GM11168 (cell line): ENCODE data around the gene GFOD1.

Experiments used
- in situ Hi-C: fragments of 300-500 bp; cut with MboI; formaldehyde crosslinking; loops from one replicate; pipeline ENCODE4 v1.12.0; 2022; ENCODE audit warnings: low sequenced_read_pairs; ENCODE audit not compliant: unreplicated experiment

GFOD1 gene, protein sequence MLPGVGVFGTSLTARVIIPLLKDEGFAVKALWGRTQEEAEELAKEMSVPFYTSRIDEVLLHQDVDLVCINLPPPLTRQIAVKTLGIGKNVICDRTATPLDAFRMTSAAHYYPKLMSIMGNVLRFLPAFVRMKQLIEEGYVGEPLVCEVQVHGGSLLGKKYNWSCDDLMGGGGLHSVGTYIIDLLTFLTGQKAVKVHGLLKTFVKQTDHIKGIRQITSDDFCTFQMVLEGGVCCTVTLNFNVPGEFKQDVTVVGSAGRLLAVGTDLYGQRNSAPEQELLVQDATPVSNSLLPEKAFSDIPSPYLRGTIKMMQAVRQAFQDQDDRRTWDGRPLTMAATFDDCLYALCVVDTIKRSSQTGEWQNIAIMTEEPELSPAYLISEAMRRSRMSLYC

DNA sequence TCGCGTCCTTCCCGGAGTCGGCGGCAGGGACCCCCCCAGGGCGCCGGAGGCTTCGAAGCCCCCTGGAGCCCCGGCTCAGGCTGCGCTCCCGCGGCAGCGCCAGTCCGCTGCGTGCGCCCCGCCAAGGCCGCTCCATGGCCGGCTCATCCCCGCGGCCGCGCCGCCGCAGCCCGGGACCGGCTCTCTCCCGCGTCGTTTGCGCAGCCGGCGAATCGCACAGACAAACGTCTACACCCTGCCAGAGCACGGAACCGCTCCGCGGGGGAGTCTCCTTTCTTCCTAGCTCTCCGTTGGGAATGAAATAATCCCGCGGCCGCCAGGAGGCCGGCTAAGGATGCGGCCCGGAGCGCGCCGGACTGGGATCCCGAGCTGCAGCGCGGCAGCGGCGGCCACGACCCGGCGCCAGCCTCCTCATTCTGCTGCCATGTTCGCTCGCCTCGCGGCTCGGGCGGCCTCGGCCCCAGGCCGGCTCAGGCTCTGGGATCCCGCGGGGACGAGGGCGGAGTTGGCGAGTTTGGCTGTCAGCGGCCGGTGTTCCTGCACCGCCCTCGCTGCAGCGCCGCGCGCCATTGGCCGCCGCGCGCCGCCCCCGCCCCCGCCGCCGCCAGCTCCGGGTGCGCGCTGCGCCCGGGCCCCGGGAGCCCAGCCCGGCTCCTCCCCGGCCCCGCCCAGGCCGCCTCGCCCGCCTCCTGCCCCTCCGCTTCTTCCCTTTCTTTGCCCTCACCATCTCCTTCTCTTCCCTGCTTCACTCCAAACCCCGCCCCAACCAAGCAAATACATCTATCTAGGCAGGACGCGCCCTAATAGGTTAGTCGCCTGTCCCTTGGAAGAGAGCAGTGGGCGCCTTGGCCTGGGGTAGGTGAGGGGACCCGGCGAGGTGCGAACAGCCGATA lies at the start of gene GFOD1:
Gene GFOD1, minus strand, starts transcription at position 479 of the 893 bp plus-strand sequence. CDS start 710 bp downstream, outside the sequence.
- in situ Hi-C loops = no loop called here

DNA sequence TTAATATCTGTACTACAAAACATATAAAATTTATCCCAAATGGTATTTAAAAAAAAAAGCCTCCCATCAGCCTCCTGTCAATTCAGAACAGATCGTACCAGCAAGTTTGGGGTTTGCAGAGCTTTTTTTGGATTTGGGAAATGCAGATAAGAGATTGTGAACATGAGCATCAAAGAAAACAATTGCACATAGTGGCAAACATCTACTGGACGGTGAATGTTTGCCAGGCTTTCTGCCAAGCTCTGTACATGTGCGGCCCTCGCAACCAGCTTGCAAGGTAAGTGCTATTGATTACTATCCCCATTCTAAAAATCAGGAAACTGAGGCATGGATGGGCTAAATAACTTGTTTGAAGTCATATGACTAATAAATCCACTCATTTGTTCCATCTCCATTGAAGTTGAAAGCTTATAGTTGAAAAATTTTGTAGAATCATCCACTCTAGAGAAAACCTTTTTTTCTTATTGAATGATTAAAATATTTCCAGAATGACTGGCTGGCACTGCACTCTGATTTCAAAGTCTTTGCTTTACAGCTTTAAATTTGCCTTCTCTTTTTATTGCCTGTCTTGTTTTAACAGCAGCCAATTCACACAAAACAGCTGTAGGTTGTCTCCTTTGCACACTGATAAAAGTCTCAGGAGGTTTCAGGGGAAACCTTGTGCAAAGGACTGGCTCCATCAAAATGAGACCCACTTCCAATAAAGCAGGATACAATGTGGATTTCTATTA lies 49.6 kb upstream of the GFOD1 start:
- in situ Hi-C loops = loop anchor here (10.0 kb wide), 1 partner anchor 332 kb away; no protein-coding TSS in a partner anchor

DNA sequence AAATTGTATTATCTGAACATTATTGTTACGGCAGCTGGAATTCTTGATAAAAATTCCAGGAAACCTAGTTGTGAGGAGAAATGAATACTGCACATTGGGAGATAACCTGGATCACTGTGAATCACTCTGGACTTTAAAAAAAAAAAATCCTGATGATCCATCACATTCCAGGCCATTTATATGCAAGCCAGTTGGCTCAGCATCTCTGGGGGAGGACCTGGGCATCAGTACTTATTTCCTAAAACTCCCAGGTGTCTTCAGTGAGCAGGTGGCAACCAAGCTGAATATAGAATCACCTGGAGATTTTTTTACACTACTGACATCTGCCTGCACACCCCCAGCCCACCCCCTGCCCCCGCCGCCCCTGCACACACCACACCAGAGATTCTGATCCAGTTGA lies 47.9 kb upstream of the GFOD1 start:
- in situ Hi-C loops = loop anchor here (10.0 kb wide), 1 partner anchor 331 kb away; no protein-coding TSS in a partner anchor

DNA sequence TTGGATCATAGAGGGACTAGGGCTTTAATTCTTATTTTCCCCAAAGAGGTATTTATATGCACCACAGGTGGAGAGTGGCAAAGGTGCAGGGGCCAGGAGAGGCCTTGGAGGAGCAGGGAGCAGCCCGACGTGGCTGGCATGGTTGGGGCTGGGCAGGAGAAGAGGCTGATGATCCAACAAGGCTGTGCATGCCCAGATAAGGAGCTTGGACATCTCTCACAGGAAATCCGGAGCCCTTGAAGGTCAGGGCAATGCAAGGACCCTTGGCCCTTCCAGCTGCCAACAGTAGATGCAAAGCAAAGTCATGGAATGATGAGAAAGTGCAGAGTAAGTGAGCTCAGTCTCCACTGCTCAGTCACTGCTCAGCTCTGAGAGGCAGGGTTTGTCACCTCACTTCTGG lies 47.1 kb upstream of the GFOD1 start:
- in situ Hi-C loops = loop anchor here (5.0 to 10.0 kb wide), 2 partner anchors 192 to 330 kb away; no protein-coding TSS in a partner anchor

DNA sequence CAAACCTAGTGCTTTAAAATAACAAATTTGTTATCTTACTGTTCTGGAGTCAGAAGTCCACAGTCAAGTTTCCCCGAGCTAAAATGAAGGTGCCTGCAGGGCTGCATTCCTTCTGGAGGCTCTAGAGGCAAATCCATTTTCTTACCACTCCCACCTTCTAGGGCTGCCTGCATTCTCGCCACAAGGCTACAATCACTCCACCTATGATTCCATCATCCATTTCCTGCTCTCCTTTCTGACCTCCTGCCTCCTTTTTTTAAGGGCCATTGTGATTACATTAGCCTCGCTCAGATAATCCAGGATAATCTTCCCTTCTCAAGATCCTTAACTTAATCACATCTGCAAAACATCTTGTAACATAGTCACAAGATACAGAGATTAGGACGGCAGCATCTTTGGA lies 44.6 kb upstream of the GFOD1 start:
- in situ Hi-C loops = loop anchor here (5.0 to 10.0 kb wide), 2 partner anchors 190 to 327 kb away; no protein-coding TSS in a partner anchor

DNA sequence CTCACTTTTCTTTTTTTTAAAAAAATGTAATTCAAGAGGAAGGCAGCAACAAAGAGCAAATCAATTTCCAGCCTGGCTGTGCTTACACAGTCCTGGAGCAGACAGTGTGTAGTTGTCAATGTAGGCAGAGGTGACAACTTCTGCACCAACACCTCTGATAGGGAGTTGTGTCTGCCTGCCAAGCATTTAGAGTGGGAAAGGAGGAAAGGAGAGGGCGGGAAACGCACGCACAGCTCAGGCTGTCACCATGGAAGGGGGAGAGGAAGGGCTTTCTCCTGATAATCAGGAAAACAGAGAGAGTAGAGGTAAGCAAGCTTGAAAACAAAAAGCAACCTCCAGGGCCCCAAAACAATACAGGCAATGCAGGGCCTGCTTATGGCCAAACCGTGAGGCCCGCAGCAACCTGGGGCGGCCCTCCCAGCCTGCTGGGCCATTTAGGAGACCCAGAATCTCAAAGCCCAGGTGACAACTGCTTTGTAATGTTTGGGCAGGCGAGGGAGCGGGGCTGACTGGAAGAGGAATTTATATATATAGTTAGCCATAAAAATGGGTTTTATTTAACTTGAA lies 41.5 kb upstream of the GFOD1 start:
- in situ Hi-C loops = no loop called here

DNA sequence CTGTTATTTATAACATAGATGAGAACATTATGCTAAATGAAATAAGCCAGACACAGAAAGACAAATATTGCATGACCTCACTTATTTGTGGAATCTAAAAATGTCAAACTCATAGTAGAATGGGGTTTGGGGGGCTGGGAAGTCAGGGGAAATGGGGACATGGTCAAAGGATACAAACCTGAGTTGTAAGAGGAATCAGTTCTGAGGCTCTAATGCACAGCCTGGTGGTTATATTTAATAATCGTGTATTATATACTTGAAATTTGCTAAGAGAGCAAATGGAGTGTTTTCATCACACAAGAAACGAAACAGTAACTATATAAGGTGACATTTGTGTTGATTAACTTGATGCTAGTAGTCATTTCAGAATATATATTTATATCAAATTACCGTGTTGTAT lies 40.8 kb upstream of the GFOD1 start:
- in situ Hi-C loops = no loop called here

DNA sequence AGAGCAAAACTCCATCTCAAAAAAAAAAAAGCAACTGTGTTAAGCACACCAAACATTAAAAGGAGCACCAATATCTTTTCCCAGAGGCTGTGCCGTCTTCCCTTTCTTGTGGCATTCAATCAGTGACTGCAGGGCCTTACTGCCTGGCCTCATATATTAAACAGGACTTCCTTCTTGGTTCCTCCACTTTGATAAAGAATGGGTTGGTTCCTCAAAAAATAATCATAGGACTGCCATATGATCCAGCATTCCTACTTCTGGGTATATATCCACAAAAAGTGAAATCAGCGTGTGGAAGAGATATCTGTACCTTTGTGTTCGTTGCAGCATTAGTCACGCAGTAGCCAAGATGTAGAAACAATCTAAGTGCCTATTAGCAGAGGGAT lies 40.3 kb upstream of the GFOD1 start:
- in situ Hi-C loops = no loop called here

DNA sequence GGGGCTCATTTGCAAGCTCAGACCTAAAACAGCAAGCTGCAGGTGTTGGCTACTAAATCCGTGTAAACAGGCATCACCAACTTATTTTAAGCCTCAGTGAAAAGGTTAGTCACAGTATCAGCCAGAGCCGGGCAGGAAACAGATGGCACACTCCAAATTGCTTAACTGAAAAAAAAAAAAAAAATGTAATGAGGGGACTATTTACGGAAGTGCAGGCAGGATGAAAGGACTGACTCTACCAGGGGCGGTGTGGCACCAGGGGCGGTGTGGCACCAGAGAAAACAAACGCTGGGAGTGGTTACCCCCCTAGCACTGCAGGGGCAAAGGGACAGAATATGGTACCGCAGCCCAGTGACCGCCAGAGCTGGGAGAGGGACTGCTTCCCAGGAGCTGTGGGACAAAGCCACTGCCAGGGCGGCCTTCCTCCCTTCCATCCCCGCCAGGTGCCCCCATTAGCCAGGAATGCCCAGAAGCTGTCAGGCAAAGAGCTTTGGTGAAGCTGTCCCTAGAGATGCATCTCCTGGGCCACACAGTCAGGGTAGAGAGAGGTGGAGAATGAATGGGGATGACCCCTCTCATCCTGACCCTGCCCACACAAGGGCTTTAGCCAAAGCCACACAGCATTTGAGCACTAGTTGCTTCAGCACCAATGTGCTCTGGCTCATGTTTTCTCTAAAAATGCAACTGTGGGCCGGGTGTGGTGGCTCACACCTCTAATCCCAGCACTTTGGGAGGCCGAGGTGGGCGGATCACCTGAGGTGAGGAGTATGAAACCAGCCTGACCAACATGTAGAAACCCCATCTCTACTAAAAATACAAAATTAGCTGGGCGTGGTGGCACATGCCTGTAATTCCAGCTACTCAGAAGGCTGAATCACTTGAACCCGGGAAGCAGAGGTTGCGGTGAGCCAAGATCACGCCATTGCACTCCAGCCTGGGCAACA lies 39.6 kb upstream of the GFOD1 start:
- in situ Hi-C loops = no loop called here

DNA sequence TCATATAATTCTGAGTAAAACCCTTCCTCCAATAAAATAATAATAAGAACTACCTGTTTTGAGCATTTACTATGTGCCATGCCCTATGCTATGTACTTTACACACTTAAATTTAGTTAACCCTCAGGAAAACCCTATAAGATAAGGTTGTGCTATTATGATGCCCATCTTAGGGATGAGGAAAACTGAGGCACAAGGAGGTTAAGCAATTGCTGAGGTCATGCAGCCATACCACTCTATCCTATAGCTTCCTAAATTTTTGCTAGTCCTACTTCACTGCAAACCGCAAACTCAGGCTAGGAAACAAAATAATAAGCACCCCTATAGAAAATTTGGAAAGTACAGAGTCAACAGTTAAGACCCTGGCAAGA lies 38.9 kb upstream of the GFOD1 start:
- in situ Hi-C loops = no loop called here

DNA sequence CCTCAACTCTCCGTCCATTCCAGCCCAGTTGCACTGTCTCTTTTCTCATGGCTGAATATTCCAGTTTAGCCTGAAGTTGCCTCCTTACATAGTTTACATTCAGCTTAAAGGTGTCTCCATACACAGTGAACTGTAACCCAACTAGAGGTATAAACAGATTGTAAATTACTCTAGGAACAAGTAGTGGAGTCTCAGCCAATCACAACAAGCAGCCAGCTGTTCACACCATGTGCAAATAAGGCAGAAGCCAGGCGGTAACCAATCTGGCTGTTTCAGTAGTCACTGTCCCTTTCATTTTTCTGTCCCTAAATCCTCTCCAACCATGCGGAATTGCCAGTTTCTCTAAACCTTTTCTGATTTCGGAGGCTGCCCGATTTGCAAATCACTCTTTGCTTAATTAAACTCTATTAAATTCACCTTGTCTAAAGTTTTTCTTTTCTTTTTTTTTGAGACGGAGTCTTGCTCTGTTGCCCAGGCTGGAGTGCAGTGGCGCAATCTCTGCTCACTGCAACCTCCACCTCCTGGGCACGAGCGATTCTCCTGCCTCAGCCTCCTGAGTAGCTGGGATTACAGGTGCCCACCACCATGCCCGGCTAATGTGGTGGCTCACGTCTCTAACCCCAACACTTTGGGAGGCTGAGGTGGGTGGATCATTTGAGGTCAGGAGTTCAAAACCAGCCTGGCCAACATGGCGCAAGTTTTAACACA lies 37.6 kb upstream of the GFOD1 start:
- in situ Hi-C loops = no loop called here

DNA sequence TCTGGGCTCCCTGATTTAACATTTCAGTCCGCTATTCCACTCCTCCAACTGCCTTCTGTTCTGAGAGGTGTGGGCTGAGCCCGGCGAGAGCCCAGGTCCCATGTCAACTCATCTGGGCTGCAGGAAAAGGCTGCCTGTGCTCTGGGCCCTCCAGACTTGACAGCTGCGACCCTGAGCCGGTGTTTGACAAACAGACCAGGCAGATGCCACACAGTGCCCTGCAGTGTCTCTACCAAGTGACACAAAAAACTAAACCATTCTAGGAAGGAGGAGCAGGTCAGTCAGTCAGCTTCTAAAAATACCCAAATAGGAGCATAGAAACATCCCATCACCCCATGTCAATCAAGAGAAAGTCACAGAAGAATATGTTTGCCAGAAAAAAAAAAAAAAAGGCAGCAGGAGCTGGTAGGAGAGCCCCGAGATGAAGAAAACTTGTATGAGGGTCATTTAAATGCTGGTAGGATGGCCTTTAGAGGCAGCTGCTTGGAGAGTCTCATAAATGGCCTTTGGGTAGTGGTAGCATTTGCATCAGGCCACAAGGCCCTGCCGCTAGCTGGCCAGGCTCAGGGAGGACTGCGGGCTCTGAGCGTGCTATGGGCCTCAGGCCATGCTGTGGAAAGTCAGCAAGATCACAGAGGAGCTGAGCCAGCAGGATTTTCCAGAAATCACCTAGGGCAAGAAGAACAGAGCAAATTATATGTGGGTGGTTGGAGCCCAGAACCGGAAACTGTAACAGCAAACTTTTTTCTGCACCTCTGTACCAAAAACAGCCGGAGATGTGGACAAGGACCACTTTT lies 36.6 kb upstream of the GFOD1 start:
- in situ Hi-C loops = no loop called here

DNA sequence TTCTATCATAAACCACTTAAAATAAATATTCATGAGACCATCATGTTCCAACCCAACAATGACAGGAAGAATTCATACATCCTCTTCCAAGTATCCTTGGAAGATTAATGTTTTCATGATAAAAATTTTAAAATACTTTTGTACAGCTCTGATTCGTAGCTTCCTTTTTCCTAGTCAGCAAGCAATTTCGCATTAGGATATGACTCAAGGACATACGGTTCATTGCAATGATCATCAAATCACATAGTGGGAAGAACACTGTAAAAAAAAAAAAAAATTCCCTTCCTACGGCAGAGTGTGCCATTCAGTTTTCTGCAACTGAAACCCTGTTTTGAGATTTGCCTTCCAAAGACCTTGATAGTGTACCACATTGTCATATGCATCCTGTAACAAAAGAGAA lies 35.3 kb upstream of the GFOD1 start:
- in situ Hi-C loops = no loop called here

DNA sequence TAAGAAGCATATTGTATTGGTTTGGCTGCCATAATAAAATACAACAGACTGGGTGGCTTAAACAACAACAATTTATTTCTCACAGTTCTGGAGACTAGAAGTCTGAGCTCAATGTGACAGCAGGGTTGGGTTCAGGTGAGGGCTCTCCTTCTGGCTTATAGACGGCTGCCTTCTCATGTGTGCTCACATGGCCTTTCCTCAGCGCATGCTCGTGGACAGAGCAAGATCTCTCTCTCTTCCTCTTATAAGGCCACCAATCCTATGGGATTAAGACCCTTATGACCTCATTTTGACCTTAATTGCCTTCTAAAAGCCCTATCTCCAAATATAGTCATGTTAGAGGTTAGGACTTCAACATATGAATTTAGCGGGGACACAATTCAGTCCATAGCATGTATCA lies 32.4 kb upstream of the GFOD1 start:
- in situ Hi-C loops = no loop called here

DNA sequence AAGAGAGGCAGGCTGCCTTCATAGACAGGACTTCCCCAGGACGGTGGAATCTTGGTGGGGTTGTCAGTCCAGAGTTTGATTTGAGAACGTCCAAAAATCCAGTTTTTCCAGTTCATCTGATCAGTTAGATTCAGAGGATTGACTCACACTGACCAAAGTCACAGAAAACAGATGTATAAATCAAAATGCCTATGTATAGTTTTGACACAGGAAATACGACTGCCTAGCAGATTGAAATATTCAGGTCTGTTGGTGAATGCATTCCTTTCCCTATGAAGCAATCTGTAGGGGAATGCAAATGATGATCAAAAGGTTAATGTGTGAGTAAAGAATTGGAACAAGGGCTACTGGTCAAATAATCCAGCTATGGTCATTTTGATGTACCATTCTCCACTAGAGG lies 29.7 kb upstream of the GFOD1 start:
- in situ Hi-C loops = no loop called here

DNA sequence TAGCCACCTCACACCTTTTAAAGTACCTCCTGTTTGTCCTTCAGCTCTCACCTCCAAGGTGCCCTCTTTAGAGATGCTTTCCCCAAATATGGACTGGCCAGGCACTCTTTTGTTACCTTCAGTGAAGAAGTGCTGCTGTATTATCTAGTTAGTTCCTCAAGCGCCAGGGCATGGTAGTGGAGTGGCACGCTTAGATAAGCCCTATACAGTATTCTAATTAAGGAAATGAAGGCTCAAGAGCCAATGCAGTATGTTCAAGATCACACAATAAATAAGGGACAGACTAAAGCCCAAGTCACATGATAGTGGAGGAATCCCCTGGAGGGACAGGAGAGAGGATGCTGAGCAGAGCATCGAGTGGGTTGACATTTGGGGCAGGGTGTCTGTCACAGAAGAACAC lies 28.5 kb upstream of the GFOD1 start:
- in situ Hi-C loops = no loop called here

DNA sequence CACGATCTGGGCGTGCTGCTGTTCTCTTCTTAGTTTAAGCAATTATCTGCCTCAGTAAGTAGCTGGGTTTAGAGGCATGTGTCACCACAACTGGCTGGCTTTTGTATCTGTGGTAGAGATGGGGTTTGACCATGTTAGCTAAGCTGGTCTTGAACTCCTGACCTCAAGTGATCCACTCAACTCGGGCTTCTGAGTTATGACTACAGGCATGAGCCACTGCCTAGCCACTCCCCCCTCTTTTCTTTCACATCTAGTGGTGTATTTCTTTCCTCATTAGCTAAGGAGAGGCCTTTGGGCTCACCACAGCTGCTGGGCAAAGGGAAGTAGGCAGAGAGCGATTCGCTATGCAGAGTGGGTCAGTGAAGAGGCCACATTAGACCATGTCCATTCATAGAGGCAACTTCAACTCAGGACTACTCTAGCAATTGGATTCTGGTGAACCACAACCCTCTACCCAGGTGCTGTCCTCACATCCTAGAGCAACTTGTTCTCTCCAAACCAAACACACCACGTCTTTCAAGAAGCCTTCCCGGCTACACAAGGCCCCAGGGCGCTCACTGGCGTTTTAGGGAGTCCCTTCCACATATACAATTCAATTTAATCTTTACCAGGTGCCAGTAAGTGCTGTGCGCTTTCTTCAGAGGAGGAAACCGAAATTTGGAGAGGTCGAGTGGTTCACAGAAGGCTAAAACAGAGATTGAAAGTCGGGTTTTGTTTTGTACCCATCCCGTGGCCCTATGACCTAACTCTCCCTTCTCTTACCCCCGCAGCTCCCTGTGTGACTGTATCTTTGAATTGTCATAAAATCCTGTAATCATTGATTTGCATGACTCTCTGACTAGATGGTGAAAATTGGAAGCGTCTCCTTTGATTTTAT lies 26.5 kb upstream of the GFOD1 start:
- in situ Hi-C loops = no loop called here
